Activated CD4-positive, alpha-beta T cell treated with anti-CD3 and anti-CD28 coated beads for 24 hours (primary cell): ENCODE measurements around the gene ANAPC16.
A peak's percentile ranks its signal among the peaks of the same experiment; 100 is the strongest.
"Not testable (repeated sequence)": the region's sequence is repeated elsewhere in the genome, so short reads cannot be mapped to it uniquely, and the experiment has no call there.

Experiments used
- DNase-seq, 2 donors: peaks; one replicate each; pipeline ENCODE4 v3.0.0-alpha.2; 2020; ENCODE audit warnings: low read depth in 2 of 2

The ANAPC16 gene

GRCh38 chr10:72215611-72216549, at the start of gene ANAPC16, which contains the start of gene ASCC1:
Gene ANAPC16 (plus strand): TSS chr10:72216012. CDS start chr10:72223915, 7,903 bp downstream.
Gene ASCC1 (minus strand): TSS chr10:72216276. CDS start chr10:72213298, 2,978 bp downstream.
- DNase-seq, result peak; percentile 89 to 91

GRCh38 chr10:72167118-72167517, 48.7 kb upstream of the ANAPC16 start:
- DNase-seq, result no peak

- DNase-seq, result no peak
These were observed 45.5 kb upstream of the ANAPC16 start for GRCh38 chr10:72170263-72170662.

- DNase-seq, result no peak
These were observed 45.1 kb upstream of the ANAPC16 start for GRCh38 chr10:72170733-72171132.

- no peak for DNase-seq
These were observed 44.6 kb upstream of the ANAPC16 start for GRCh38 chr10:72171175-72171630.

- no peak for DNase-seq
These were observed 42.6 kb upstream of the ANAPC16 start for GRCh38 chr10:72173262-72173618.

GRCh38 chr10:72173619-72174296, 42.1 kb upstream of the ANAPC16 start:
- no peak for DNase-seq

- DNase-seq, result no peak
These were observed 41.5 kb upstream of the ANAPC16 start for GRCh38 chr10:72174297-72174662.

- DNase-seq, result no peak
These were observed 40.7 kb upstream of the ANAPC16 start for GRCh38 chr10:72175149-72175548.

GRCh38 chr10:72176701-72177100, 39.1 kb upstream of the ANAPC16 start:
- DNase-seq, result no peak

GRCh38 chr10:72177454-72177853, 38.4 kb upstream of the ANAPC16 start:
- DNase-seq, result no peak

GRCh38 chr10:72184156-72184555, 31.7 kb upstream of the ANAPC16 start:
- no peak for DNase-seq

GRCh38 chr10:72186258-72186981, 29.4 kb upstream of the ANAPC16 start:
- DNase-seq, result no peak

- DNase-seq, result no peak
These were observed 28.9 kb upstream of the ANAPC16 start for GRCh38 chr10:72186982-72187330.

- no peak for DNase-seq
These were observed 20.9 kb upstream of the ANAPC16 start for GRCh38 chr10:72194949-72195348.

- no peak for DNase-seq
These were observed 14.9 kb upstream of the ANAPC16 start for GRCh38 chr10:72200883-72201282.

- DNase-seq, result no peak
These were observed 14.5 kb upstream of the ANAPC16 start for GRCh38 chr10:72201293-72201692.

- no peak for DNase-seq
These were observed 11.5 kb upstream of the ANAPC16 start for GRCh38 chr10:72204296-72204695.

- DNase-seq, result no peak
These were observed 11.1 kb upstream of the ANAPC16 start for GRCh38 chr10:72204724-72205123.

GRCh38 chr10:72206511-72207229, 9.1 kb upstream of the ANAPC16 start:
- no peak for DNase-seq

GRCh38 chr10:72208526-72208925, 7.3 kb upstream of the ANAPC16 start:
- not testable (repeated sequence) for DNase-seq

- DNase-seq, result not testable (repeated sequence)
These were observed 4.4 kb upstream of the ANAPC16 start for GRCh38 chr10:72211381-72211780.
